H1 (cell line): Measurements from ENCODE around the gene RXFP4. TPM values are rescaled to one million over a fixed set of nuclear protein-coding genes. Genes with fewer than 3 reads are reported as not detected.

Source experiments
- CTCF ChIA-PET: fragments of 300-600 bp; sonication (Branson Sonifier 250); formaldehyde crosslinking; loops from one replicate; lab custom pipeline; 2021; ENCODE audit not compliant: partially characterized antibody; lab: Charles Lee
- POLR2A ChIA-PET: fragments of 300-600 bp; sonication (Branson Sonifier 250); formaldehyde crosslinking; loops from one replicate; lab custom pipeline; 2021; ENCODE audit warnings: inconsistent platforms; ENCODE audit not compliant: partially characterized antibody; lab: Charles Lee
- DNase-seq, 2 experiments: peaks; one replicate each; pipeline versions ENCODE4 v3.0.0 to v3.0.0-alpha.2; 2010 to 2022; ENCODE audit warnings: low spot score in 2 of 2, low read depth in 1 of 2, mixed read lengths in 1 of 2
- FAIRE-seq: peaks from 2 replicates; lab custom pipeline; 2011; peaks lifted over from hg19 to GRCh38; lab: Jason Lieb, UNC
- H2AFZ ChIP-seq: 2 replicates; pipeline ENCODE4 v1.8.1; 2012; ENCODE audit warnings: low read length, inconsistent platforms
- H2AK5ac ChIP-seq: 2 replicates; pipeline ENCODE4 v1.6.1; 2013; ENCODE audit warnings: low read depth, low read length
- H2BK120ac ChIP-seq: replicated peaks from 2 replicates; pipeline ENCODE3; 2013; ENCODE audit warnings: low read depth, low read length, inconsistent platforms
- H2BK12ac ChIP-seq: 2 replicates; pipeline ENCODE4 v1.6.1; 2013; ENCODE audit warnings: low read depth, low read length
- H2BK15ac ChIP-seq: 2 replicates; pipeline ENCODE4 v1.6.1; 2013; ENCODE audit warnings: low read length
- H2BK20ac ChIP-seq: 2 replicates; pipeline ENCODE4 v1.6.1; 2013; ENCODE audit warnings: low read length
- H2BK5ac ChIP-seq: 2 replicates; pipeline ENCODE4 v1.6.1; 2013; ENCODE audit warnings: low read depth, low read length
- H3K14ac ChIP-seq: 2 replicates; pipeline ENCODE4 v1.6.1; 2013; ENCODE audit warnings: inconsistent platforms; ENCODE audit not compliant: insufficient read length
- H3K18ac ChIP-seq: 2 replicates; pipeline ENCODE4 v1.6.1; 2013; ENCODE audit warnings: low read length; ENCODE audit errors: extremely low read depth
- H3K23ac ChIP-seq: 2 replicates; pipeline ENCODE4 v1.6.1; 2013; ENCODE audit warnings: inconsistent platforms; ENCODE audit not compliant: insufficient read length
- H3K23me2 ChIP-seq: 2 replicates; pipeline ENCODE4 v1.6.1; 2013; ENCODE audit warnings: low read depth, low read length
- H3K27ac ChIP-seq: 2 replicates; pipeline ENCODE4 v1.6.1; 2011; ENCODE audit warnings: low read depth, low read length, inconsistent platforms
- H3K27me3 ChIP-seq, 4 experiments: replicated peaks in 1 of 4; 1 replicate in 1 of 4; 2 replicates in 3 of 4; pipeline versions ENCODE4 v1.6.1 to v1.8.1; 2011 to 2013; ENCODE audit warnings: low read length in 3 of 4, mild to moderate bottlenecking in 3 of 4, inconsistent platforms in 2 of 4, mixed read lengths in 2 of 4, moderate library complexity in 1 of 4; ENCODE audit not compliant: control insufficient read depth in 3 of 4, insufficient read depth in 3 of 4; ENCODE audit errors: extremely low read depth in 1 of 4
- H3K36me3 ChIP-seq, 4 experiments: 2 replicates each; pipeline versions ENCODE4 v1.6.1 to v1.8.1; 2011 to 2013; ENCODE audit warnings: mild to moderate bottlenecking in 4 of 4, low read length in 3 of 4, moderate library complexity in 2 of 4, control low read depth in 1 of 4, inconsistent platforms in 1 of 4; ENCODE audit not compliant: insufficient read depth in 4 of 4, control insufficient read depth in 2 of 4
- H3K4ac ChIP-seq: replicated peaks from 2 replicates; pipeline ENCODE3; 2013; ENCODE audit warnings: low read length, low read depth, mixed read lengths, inconsistent platforms; ENCODE audit not compliant: insufficient read length
- H3K4me1 ChIP-seq, 4 experiments: replicated peaks in 1 of 4; 1 replicate in 1 of 4; 2 replicates in 3 of 4; pipeline versions ENCODE4 v1.6.1 to v1.8.1; 2011 to 2013; ENCODE audit warnings: low read length in 3 of 4, inconsistent platforms in 2 of 4, mixed read lengths in 1 of 4; ENCODE audit not compliant: insufficient read depth in 4 of 4, control insufficient read depth in 3 of 4
- H3K4me2 ChIP-seq, 2 experiments: 2 replicates each; pipeline versions ENCODE4 v1.6.1 to v1.8.1; 2011 to 2013; ENCODE audit warnings: low read depth in 2 of 2, low read length in 2 of 2, control low read depth in 1 of 2, inconsistent platforms in 1 of 2, mild to moderate bottlenecking in 1 of 2; ENCODE audit not compliant: insufficient read depth in 1 of 2
- H3K4me3 ChIP-seq, 4 experiments: fragments of 200-600, 300-600 bp in 1 of 4; sonication (generic), shearing (Covaris generic), sonication (Bioruptor Twin) in 1 of 4; 2 replicates each; pipeline versions ENCODE4 v1.5.1 to v1.8.1; 2011 to 2016; ENCODE audit warnings: low read length in 4 of 4, low read depth in 3 of 4, control low read depth in 2 of 4, inconsistent platforms in 2 of 4, mild to moderate bottlenecking in 2 of 4, mixed read lengths in 1 of 4, moderate library complexity in 1 of 4; ENCODE audit not compliant: insufficient read depth in 2 of 4; ENCODE audit errors: extremely low read depth in 1 of 4
- H3K56ac ChIP-seq: replicated peaks from 2 replicates; pipeline ENCODE3; 2013; ENCODE audit warnings: low read depth, mild to moderate bottlenecking, mixed read lengths, low read length, inconsistent platforms; ENCODE audit not compliant: insufficient read length
- H3K79me1 ChIP-seq: 2 replicates; pipeline ENCODE4 v1.6.1; 2013; ENCODE audit warnings: low read depth, low read length, control low read depth
- H3K79me2 ChIP-seq, 2 experiments: 2 replicates each; pipeline versions ENCODE4 v1.6.1 to v1.8.1; 2012 to 2013; ENCODE audit warnings: low read length in 2 of 2, mild to moderate bottlenecking in 2 of 2, inconsistent platforms in 1 of 2; ENCODE audit not compliant: insufficient read depth in 2 of 2, control insufficient read depth in 1 of 2
- H3K9ac ChIP-seq, 4 experiments: replicated peaks in 1 of 4; 1 replicate in 1 of 4; 2 replicates in 3 of 4; pipeline versions ENCODE4 v1.6.1 to v1.8.1; 2011 to 2013; ENCODE audit warnings: low read depth in 3 of 4, low read length in 3 of 4, control low read depth in 2 of 4, mild to moderate bottlenecking in 2 of 4, moderate library complexity in 2 of 4, inconsistent platforms in 1 of 4; ENCODE audit errors: extremely low read depth in 1 of 4
- H3K9me3 ChIP-seq, 2 experiments: 2 replicates each; pipeline versions ENCODE4 v1.6.1 to v1.8.1; 2012 to 2013; ENCODE audit warnings: mild to moderate bottlenecking in 2 of 2, moderate library complexity in 2 of 2, control low read depth in 1 of 2, inconsistent platforms in 1 of 2, low read depth in 1 of 2, low read length in 1 of 2, mixed read lengths in 1 of 2; ENCODE audit not compliant: insufficient read depth in 2 of 2
- H4K20me1 ChIP-seq, 2 experiments: replicated peaks in 1 of 2; 2 replicates each; pipeline versions ENCODE3 to v1.8.1; 2011 to 2013; ENCODE audit warnings: inconsistent platforms in 2 of 2, low read length in 2 of 2, mild to moderate bottlenecking in 1 of 2; ENCODE audit not compliant: insufficient read depth in 2 of 2, control insufficient read depth in 1 of 2
- H4K5ac ChIP-seq: 2 replicates; pipeline ENCODE4 v1.6.1; 2013; ENCODE audit warnings: low read length, low read depth, mixed read lengths, inconsistent platforms; ENCODE audit not compliant: insufficient read length
- H4K8ac ChIP-seq: 2 replicates; pipeline ENCODE4 v1.8.0; 2013; ENCODE audit warnings: mild to moderate bottlenecking, moderate library complexity, low read length, inconsistent platforms; ENCODE audit not compliant: insufficient read depth; ENCODE audit errors: extremely low read depth
- H4K91ac ChIP-seq: replicated peaks from 2 replicates; pipeline ENCODE3; 2013; ENCODE audit warnings: low read length, mixed read lengths, inconsistent platforms; ENCODE audit not compliant: insufficient read length
- CHD1 ChIP-seq: IDR thresholded peaks from 2 replicates; pipeline ENCODE4 v1.6.1; 2012; ENCODE audit warnings: low read depth, low read length, improper control_type of control experiment
- E2F6 ChIP-seq: IDR thresholded peaks from 2 replicates; pipeline ENCODE4 v1.6.1; 2012; ENCODE audit warnings: inconsistent platforms
- EGR1 ChIP-seq: IDR thresholded peaks from 2 replicates; pipeline ENCODE4 v1.6.1; 2011; ENCODE audit warnings: low read depth, low read length, borderline replicate concordance
- EZH2 ChIP-seq: fragments of 200-600 bp; sonication (generic); IDR thresholded peaks from 2 replicates; pipeline ENCODE4 v1.7.1; 2012; ENCODE audit warnings: low read depth, mild to moderate bottlenecking, moderate library complexity, low read length, inconsistent platforms; ENCODE audit not compliant: severe bottlenecking
- KDM1A ChIP-seq: fragments of 200-600, 300-600 bp; sonication (generic); IDR thresholded peaks from 2 replicates; pipeline ENCODE4 v1.7.1; 2016; ENCODE audit warnings: mild to moderate bottlenecking, low read length, borderline replicate concordance
- RNF2 ChIP-seq: fragments of 200-900, 300-1000 bp; sonication (generic); IDR thresholded peaks from 2 replicates; pipeline ENCODE4 v1.7.1; 2016; ENCODE audit warnings: borderline replicate concordance, low read depth, mild to moderate bottlenecking, antibody characterized with exemption, low read length; ENCODE audit not compliant: poor library complexity, severe bottlenecking; ENCODE audit errors: missing control alignments
- SIN3A ChIP-seq, 2 experiments: IDR thresholded peaks in 1 of 2; conservative IDR thresholded peaks in 1 of 2; 2 replicates each; pipeline ENCODE4 v1.6.1; 2011 to 2012; ENCODE audit warnings: low read length in 2 of 2, improper control_type of control experiment in 1 of 2, low read depth in 1 of 2, mild to moderate bottlenecking in 1 of 2
- SUZ12 ChIP-seq: fragments of 200-600 bp; sonication (generic); IDR thresholded peaks from 2 replicates; pipeline ENCODE4 v1.6.1; 2012; ENCODE audit warnings: mild to moderate bottlenecking, inconsistent platforms, low read length, moderate library complexity, mixed read lengths
- WGBS, 2 experiments: shearing (Covaris generic) in 1 of 2; methylation state at CpG; one replicate each; pipeline versions ENCODE4 v1.1.6 to v1.1.7; 2013 to 2015; ENCODE audit warnings: low lambda C conversion rate in 2 of 2, mixed read lengths in 2 of 2, inconsistent platforms in 1 of 2, low coverage in 1 of 2, missing lambda C conversion rate in 1 of 2; ENCODE audit not compliant: insufficient replicate concordance in 2 of 2, insufficient coverage in 1 of 2, insufficient read length in 1 of 2; ENCODE audit errors: extremely low coverage in 1 of 2, missing lambda C conversion rate in 1 of 2; 5-methylcytosine and 5-hydroxymethylcytosine counted together
- polyA plus RNA-seq, 7 experiments: library from polyadenylated mRNA; depleted of rRNA in 3 of 7; stranded (reverse) in 5 of 7; unstranded in 2 of 7; fragments of >200 nt in 5 of 7; fragments of 200-250 nt in 2 of 7; gene quantifications; 1 replicate in 5 of 7; 2 replicates in 1 of 7; 4 replicates in 1 of 7; pipeline versions ENCODE4 v1.2.1 to v1.2.3, GENCODE V29; 2011 to 2013; ENCODE audit warnings: missing spikeins in 2 of 7, mixed read lengths in 2 of 7
- total RNA-seq: library from RNA; stranded (reverse); fragmentation: NEBNext Ultra II Directional; extraction: Animal tissue kit (Norgen Biotek cat#: 25700); gene quantifications from 2 replicates; pipeline ENCODE4 v1.2.1, GENCODE V29; 2021

RXFP4 gene
- total and polyA plus RNA-seq, 2 of the 8 experiments (the other 6 are each of a cell fraction or from before 2014, with no cell fraction given), result not detected

- POLR2A ChIA-PET, result interaction anchor here (0.6 to 1.2 kb wide), 3 partner anchors 17 to 279 kb away, joined by 3 read pairs; no protein-coding TSS in a partner anchor
- no peaks in the 10 kb centered on the region for H3K27me3 ChIP-seq
- no peaks in the 10 kb centered on the region for H3K23me2 ChIP-seq
- H3K56ac ChIP-seq, result no peak overlapping the region
- no peak overlapping the region for H3K23ac ChIP-seq
- TF ChIP-seq EGR1 (no peak), RNF2 (no peak), SIN3A (conservative IDR thresholded peaks at IDR 0.05 in 1 of 2, IDR thresholded peaks at IDR 0.05 in 1 of 2; ENCODE audit: low read depth in 1 of 2, low read length in 2 of 2) (no peak), CHD1 (no peak), E2F6 (no peak), SUZ12 (no peak), KDM1A (no peak), EZH2 (no peak)
- no peak overlapping the region for H4K5ac ChIP-seq
- DNase-seq (no peak), FAIRE-seq (no peak)
- H2BK20ac ChIP-seq, result no peak overlapping the region
- no peak overlapping the region for H2BK12ac ChIP-seq
- peaks cover 41 to 90% (median 76%) of the 10 kb centered on the region in 4 experiments for H3K36me3 ChIP-seq
- peaks cover 0 to 14% of the 10 kb centered on the region in 2 experiments for H4K20me1 ChIP-seq
- no peak overlapping the region for H3K18ac ChIP-seq
- CTCF ChIA-PET, result interaction anchor here (0.6 to 5.1 kb wide), 7 partner anchors 9 to 106 kb away, joined by 3 to 31 read pairs (median 5); no protein-coding TSS in a partner anchor
- H4K8ac ChIP-seq, result no peak overlapping the region
- no peak overlapping the region for H3K27ac ChIP-seq
- H3K4me2 ChIP-seq, result no peak overlapping the region
- no peaks in the 10 kb centered on the region for H3K4me1 ChIP-seq
- no peak overlapping the region for H3K4me3 ChIP-seq
- H2BK120ac ChIP-seq, result no peak overlapping the region
- 93% methylated on average over 3 of the region's 3 CpGs; no CpG with 5 or more reads in 1 of the 2 experiments for WGBS, 2 experiments
- no peak overlapping the region for H3K4ac ChIP-seq
- no peak overlapping the region for H2AFZ ChIP-seq
- H2BK5ac ChIP-seq, result no peak overlapping the region
- H3K79me2 ChIP-seq, result no peaks in the 10 kb centered on the region
- no peak overlapping the region for H4K91ac ChIP-seq
- no peaks in the 10 kb centered on the region; the same call in 1 of the 2 replicates for H3K79me1 ChIP-seq
- H3K9me3 ChIP-seq, result no peaks in the 10 kb centered on the region
- no peak overlapping the region for H3K14ac ChIP-seq
- no peak overlapping the region for H2AK5ac ChIP-seq
- no peak overlapping the region for H3K9ac ChIP-seq
- H2BK15ac ChIP-seq, result no peak overlapping the region
These were observed 18.8 kb downstream of the RXFP4 start for GRCh38 chr1:155960081-155960745.
